CD8-positive, alpha-beta memory T cell (primary cell): Measurements from ENCODE around the gene RNF227. TPM values are rescaled to one million over a fixed set of nuclear protein-coding genes. Genes with fewer than 3 reads are reported as not detected.

Experiments used
- CTCF ChIA-PET: fragments of 350-600 bp; sonication (Branson Sonifier 250); formaldehyde crosslinking; loops from one replicate; lab custom pipeline; 2021; ENCODE audit warnings: antibody characterized with exemption; lab: Charles Lee
- POLR2A ChIA-PET: fragments of 350-600 bp; sonication (Branson Sonifier 250); formaldehyde crosslinking; loops from one replicate; lab custom pipeline; 2021; ENCODE audit warnings: antibody characterized with exemption; lab: Charles Lee
- DNase-seq, 5 donors: peaks; one replicate each; pipeline versions ENCODE4 v3.0.0 to v3.0.0-alpha.2; 2020 to 2022; ENCODE audit warnings: mixed read lengths in 1 of 5
- H3K27ac ChIP-seq: one replicate; pipeline ENCODE4 v1.7.0; 2013; ENCODE audit warnings: low read depth, mild to moderate bottlenecking, low read length, moderate library complexity
- H3K27me3 ChIP-seq: 2 replicates; pipeline ENCODE4 v1.7.0; 2013; ENCODE audit warnings: low read length, mild to moderate bottlenecking; ENCODE audit not compliant: insufficient read depth, poor library complexity, severe bottlenecking
- H3K36me3 ChIP-seq: 2 replicates; pipeline ENCODE4 v1.7.0; 2013; ENCODE audit warnings: mild to moderate bottlenecking, low read length, moderate library complexity; ENCODE audit not compliant: insufficient read depth
- H3K4me1 ChIP-seq: 2 replicates; pipeline ENCODE4 v1.7.0; 2013; ENCODE audit warnings: mild to moderate bottlenecking, low read length, moderate library complexity; ENCODE audit not compliant: insufficient read depth
- H3K4me3 ChIP-seq: 2 replicates; pipeline ENCODE4 v1.7.0; 2013; ENCODE audit warnings: mild to moderate bottlenecking, low read length
- H3K9me3 ChIP-seq: 2 replicates; pipeline ENCODE4 v1.7.0; 2013; ENCODE audit warnings: mild to moderate bottlenecking, low read length
- H3K27ac Mint-ChIP-seq, 8 donors: one replicate each; pipeline ENCODE4 v1.8.0; 2020 to 2021; ENCODE audit warnings: mixed read lengths in 8 of 8, mild to moderate bottlenecking in 6 of 8, inconsistent platforms in 3 of 8, moderate library complexity in 3 of 8
- H3K27me3 Mint-ChIP-seq, 2 donors: one replicate each; pipeline ENCODE4 v1.8.0; 2020 to 2021; ENCODE audit warnings: mixed read lengths in 2 of 2, mild to moderate bottlenecking in 1 of 2, moderate library complexity in 1 of 2
- H3K36me3 Mint-ChIP-seq, 3 donors: one replicate each; pipeline ENCODE4 v1.8.0; 2020 to 2021; ENCODE audit warnings: mixed read lengths in 3 of 3, inconsistent platforms in 1 of 3, mild to moderate bottlenecking in 1 of 3
- H3K4me1 Mint-ChIP-seq, 3 donors: one replicate each; pipeline ENCODE4 v1.8.0; 2020 to 2021; ENCODE audit warnings: mixed read lengths in 3 of 3, inconsistent platforms in 1 of 3, mild to moderate bottlenecking in 1 of 3
- H3K4me3 Mint-ChIP-seq, 7 donors: one replicate each; pipeline ENCODE4 v1.8.0; 2020 to 2021; ENCODE audit warnings: mixed read lengths in 7 of 7, mild to moderate bottlenecking in 6 of 7, moderate library complexity in 4 of 7, inconsistent platforms in 2 of 7
- H3K9me3 Mint-ChIP-seq, 5 donors: one replicate each; pipeline ENCODE4 v1.8.0; 2020 to 2022; ENCODE audit warnings: mixed read lengths in 5 of 5, mild to moderate bottlenecking in 3 of 5, moderate library complexity in 2 of 5, inconsistent platforms in 1 of 5
- polyA plus RNA-seq: library from polyadenylated mRNA; unstranded; fragments of 300-500 nt; fragmentation: Illumina TruSeq; gene quantifications from one replicate; pipeline ENCODE4 v1.2.3, GENCODE V29; 2021
- total RNA-seq, 2 experiments: library from RNA; stranded (reverse); gene quantifications; one replicate each; pipeline ENCODE4 v1.2.3, GENCODE V29; 2021

The RNF227 gene
- total and polyA plus RNA-seq, 3 experiments from 2014 or later = 3.3 to 4.8 (median 4.4) TPM

GRCh38 chr17:7897773-7898172, 18.3 kb downstream of the RNF227 start:
- Mint-ChIP-seq H3K4me3 (no peak overlapping the region), H3K36me3 (peaks cover 21 to 92% (median 48%) of the 10 kb centered on the region in 3 donors), H3K9me3 (no peaks in the 10 kb centered on the region), H3K27ac (peak overlapping the region in 7 of 8 donors; percentile 12 to 70 (median 26)), H3K27me3 (no peaks in the 10 kb centered on the region), H3K4me1 (peaks cover 4 to 6% (median 5%) of the 10 kb centered on the region in 3 donors)
- no peaks in the 10 kb centered on the region for H3K9me3 ChIP-seq
- POLR2A ChIA-PET = interaction anchor here (1.4 kb wide), 1 partner anchor 40 kb away, joined by 4 read pairs; the partner anchor contains the start of genes CYB5D1 and NAA38
- CTCF ChIA-PET = interaction anchor here (0.5 to 3.0 kb wide), 8 partner anchors 15 to 93 kb away, joined by 3 to 16 read pairs (median 5); partner anchors contain the start of gene RNF227
- peaks cover 86% of the 10 kb centered on the region for H3K36me3 ChIP-seq
- H3K27ac ChIP-seq = no peak overlapping the region
- no peaks in the 10 kb centered on the region for H3K27me3 ChIP-seq
- H3K4me3 ChIP-seq = no peak overlapping the region
- DNase-seq = no peak
- H3K4me1 ChIP-seq = no peaks in the 10 kb centered on the region

- Mint-ChIP-seq H3K9me3 (no peaks in the 10 kb centered on the region), H3K27me3 (no peaks in the 10 kb centered on the region), H3K4me1 (peaks cover 5 to 6% (median 6%) of the 10 kb centered on the region in 3 donors), H3K36me3 (peaks cover 21 to 90% (median 46%) of the 10 kb centered on the region in 3 donors), H3K4me3 (no peak overlapping the region), H3K27ac (peak overlapping the region in 1 of 8 donors; percentile 12)
- Histone ChIP-seq H3K27me3 (no peaks in the 10 kb centered on the region), H3K4me1 (no peaks in the 10 kb centered on the region), H3K9me3 (no peaks in the 10 kb centered on the region), H3K27ac (no peak overlapping the region), H3K36me3 (peaks cover 83% of the 10 kb centered on the region), H3K4me3 (no peak overlapping the region)
- CTCF ChIA-PET = interaction anchor here (1.0 to 3.0 kb wide), 5 partner anchors 15 to 64 kb away, joined by 3 to 16 read pairs (median 5); partner anchors contain the start of gene RNF227
- POLR2A ChIA-PET = no interaction called here
- no peak for DNase-seq
These were observed 19.0 kb downstream of the RNF227 start for GRCh38 chr17:7897090-7897489.

- Mint-ChIP-seq H3K4me3 (no peak overlapping the region), H3K27me3 (no peaks in the 10 kb centered on the region), H3K36me3 (peaks cover 21 to 91% (median 39%) of the 10 kb centered on the region in 3 donors), H3K9me3 (no peaks in the 10 kb centered on the region), H3K27ac (peak overlapping the region in 5 of 8 donors; percentile 5 to 40 (median 26)), H3K4me1 (peaks cover 13 to 17% (median 15%) of the 10 kb centered on the region in 3 donors)
- no peak for DNase-seq
- no peaks in the 10 kb centered on the region for H3K27me3 ChIP-seq
- H3K9me3 ChIP-seq = no peaks in the 10 kb centered on the region
- no peak overlapping the region for H3K27ac ChIP-seq
- H3K4me3 ChIP-seq = no peak overlapping the region
- H3K4me1 ChIP-seq = peaks cover under 1% of the 10 kb centered on the region
- ChIA-PET POLR2A (no interaction called here), CTCF (no interaction called here)
- H3K36me3 ChIP-seq = peaks cover 84% of the 10 kb centered on the region
These were observed 21.2 kb downstream of the RNF227 start for GRCh38 chr17:7894866-7895265.

DNA sequence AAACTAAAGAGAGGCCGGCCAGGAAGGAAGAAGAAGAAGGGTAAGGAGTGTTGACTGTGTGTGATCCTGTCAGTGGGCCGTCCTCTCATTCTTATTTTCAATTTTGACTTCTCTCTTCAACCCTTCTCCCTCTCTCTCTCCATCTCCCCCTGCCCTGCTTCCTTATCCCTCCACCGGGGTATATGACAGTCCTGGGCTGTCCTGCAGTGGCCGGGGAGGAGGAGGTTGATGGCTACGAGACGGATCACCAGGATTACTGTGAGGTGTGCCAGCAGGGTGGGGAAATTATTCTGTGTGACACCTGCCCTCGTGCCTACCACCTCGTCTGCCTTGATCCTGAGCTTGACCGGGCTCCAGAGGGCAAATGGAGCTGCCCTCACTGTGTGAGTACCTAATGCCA, 21.9 kb downstream of the RNF227 start:
- no peaks in the 10 kb centered on the region for H3K9me3 ChIP-seq
- peaks cover 15 to 18% (median 16%) of the 10 kb centered on the region in 3 donors for H3K4me1 Mint-ChIP-seq
- no peaks in the 10 kb centered on the region for H3K27me3 Mint-ChIP-seq
- POLR2A ChIA-PET = no interaction called here
- H3K9me3 Mint-ChIP-seq = no peaks in the 10 kb centered on the region
- DNase-seq = no peak
- no peak overlapping the region for H3K27ac ChIP-seq
- peak overlapping the region in 3 of 8 donors; percentile 26 to 61 (median 36) for H3K27ac Mint-ChIP-seq
- H3K27me3 ChIP-seq = no peaks in the 10 kb centered on the region
- no peak overlapping the region for H3K4me3 ChIP-seq
- CTCF ChIA-PET = no interaction called here
- peaks cover 7% of the 10 kb centered on the region for H3K4me1 ChIP-seq
- H3K36me3 ChIP-seq = peaks cover 83% of the 10 kb centered on the region
- peaks cover 21 to 91% (median 33%) of the 10 kb centered on the region in 3 donors for H3K36me3 Mint-ChIP-seq
- H3K4me3 Mint-ChIP-seq = no peak overlapping the region

- no peak overlapping the region for H3K4me3 ChIP-seq
- H3K27ac Mint-ChIP-seq = peak overlapping the region in 1 of 8 donors; percentile 60
- no peaks in the 10 kb centered on the region for H3K9me3 Mint-ChIP-seq
- no peak overlapping the region for H3K27ac ChIP-seq
- H3K36me3 ChIP-seq = peaks cover 74% of the 10 kb centered on the region
- POLR2A ChIA-PET = no interaction called here
- H3K4me1 ChIP-seq = peaks cover 16% of the 10 kb centered on the region
- H3K27me3 ChIP-seq = no peaks in the 10 kb centered on the region
- H3K4me3 Mint-ChIP-seq = peak overlapping the region in 1 of 7 donors; percentile 27
- peaks cover 21 to 82% (median 33%) of the 10 kb centered on the region in 3 donors for H3K36me3 Mint-ChIP-seq
- no peaks in the 10 kb centered on the region for H3K9me3 ChIP-seq
- H3K4me1 Mint-ChIP-seq = peaks cover 15 to 18% (median 18%) of the 10 kb centered on the region in 3 donors
- no peaks in the 10 kb centered on the region for H3K27me3 Mint-ChIP-seq
- CTCF ChIA-PET = interaction anchor here (1.0 to 1.1 kb wide), 2 partner anchors 25 to 30 kb away, joined by 3 read pairs; no protein-coding TSS in a partner anchor
- no peak for DNase-seq
These were observed 22.8 kb downstream of the RNF227 start for GRCh38 chr17:7893187-7893880.

DNA sequence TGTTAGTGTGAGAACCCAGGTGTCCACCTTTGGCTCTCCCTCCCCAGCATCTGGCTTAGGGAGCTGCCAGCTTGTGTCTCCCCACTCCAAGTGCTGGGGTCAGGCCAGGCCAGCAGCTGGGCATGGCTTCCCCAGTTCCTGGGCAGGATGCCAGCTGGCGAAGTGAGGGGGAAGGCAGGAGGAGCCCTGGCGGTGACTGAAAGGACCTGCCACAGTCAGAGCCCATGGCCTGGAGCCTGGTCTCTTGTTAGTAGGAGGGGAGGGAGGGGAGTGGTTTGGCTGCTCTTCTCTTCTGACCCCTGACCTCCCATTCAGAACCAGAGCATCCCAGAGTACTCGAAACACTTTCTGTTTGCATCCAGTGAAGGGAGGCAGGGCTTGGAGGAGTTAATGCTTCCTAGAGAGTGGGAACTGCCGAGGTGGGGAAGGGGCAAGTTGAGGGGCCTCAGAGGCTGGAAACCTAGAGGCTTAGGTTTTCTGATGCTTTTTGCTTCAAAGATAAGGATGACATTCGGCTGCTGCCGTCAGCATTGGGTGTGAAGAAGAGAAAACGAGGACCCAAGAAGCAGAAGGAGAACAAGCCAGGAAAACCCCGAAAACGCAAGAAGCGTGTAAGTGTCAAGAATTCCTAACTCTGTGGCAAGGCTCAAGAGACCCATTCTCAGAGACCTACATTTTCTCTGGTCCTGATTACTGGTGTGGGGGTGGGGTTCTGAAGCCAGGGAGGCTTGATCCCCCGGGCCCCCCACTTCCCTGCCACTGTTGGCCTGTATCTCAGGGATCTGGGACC, 26.7 kb downstream of the RNF227 start:
- H3K4me3 ChIP-seq = no peak overlapping the region
- H3K27ac ChIP-seq = no peak overlapping the region
- ChIA-PET CTCF (interaction anchor here (0.9 to 1.0 kb wide), 2 partner anchors 27 to 101 kb away, joined by 3 to 4 read pairs; no protein-coding TSS in a partner anchor), POLR2A (interaction anchor here (0.7 kb wide), 1 partner anchor 79 kb away, joined by 3 read pairs; no protein-coding TSS in a partner anchor)
- peaks cover 27% of the 10 kb centered on the region for H3K4me1 ChIP-seq
- Mint-ChIP-seq H3K27me3 (peaks cover 0 to 3% of the 10 kb centered on the region in 2 donors), H3K4me3 (peak overlapping the region in 1 of 7 donors; percentile 5), H3K36me3 (peaks cover 2 to 52% (median 11%) of the 10 kb centered on the region in 3 donors), H3K9me3 (peaks cover 0 to 2% (median 0%) of the 10 kb centered on the region in 5 donors), H3K4me1 (peaks cover 10 to 21% (median 14%) of the 10 kb centered on the region in 3 donors), H3K27ac (peak overlapping the region in 2 of 8 donors; percentile 37 to 41)
- no peaks in the 10 kb centered on the region for H3K9me3 ChIP-seq
- H3K36me3 ChIP-seq = peaks cover 43% of the 10 kb centered on the region
- no peaks in the 10 kb centered on the region for H3K27me3 ChIP-seq
- DNase-seq = peak in 2 of 5 donors; percentile 20 to 31

GRCh38 chr17:7888184-7888920, 27.7 kb downstream of the RNF227 start, which contains the start of gene CHD3:
CHD3 (plus strand) TSS chr17:7888789; CDS start chr17:7889001, 212 bp downstream.
- ChIA-PET CTCF (interaction anchor here (1.0 kb wide), 1 partner anchor 26 kb away, joined by 4 read pairs; no protein-coding TSS in a partner anchor), POLR2A (no interaction called here)
- peaks cover 33% of the 10 kb centered on the region for H3K36me3 ChIP-seq
- peak in 3 of 5 donors; percentile 38 to 61 (median 51) for DNase-seq
- no peaks in the 10 kb centered on the region for H3K27me3 ChIP-seq
- H3K27ac ChIP-seq = peak within 1 kb of the TSS; percentile 79
- H3K4me1 Mint-ChIP-seq = peaks cover 15 to 24% (median 18%) of the 10 kb centered on the region in 3 donors
- H3K27ac Mint-ChIP-seq = peak within 1 kb of the TSS in 2 of 8 donors; percentile 37 to 41
- H3K9me3 ChIP-seq = no peaks in the 10 kb centered on the region
- peaks cover 0 to 42% (median 8%) of the 10 kb centered on the region in 3 donors for H3K36me3 Mint-ChIP-seq
- H3K4me1 ChIP-seq = peaks cover 35% of the 10 kb centered on the region
- peaks cover 0 to 3% of the 10 kb centered on the region in 2 donors for H3K27me3 Mint-ChIP-seq
- peaks cover 0 to 2% (median 0%) of the 10 kb centered on the region in 5 donors for H3K9me3 Mint-ChIP-seq
- H3K4me3 Mint-ChIP-seq = peak within 1 kb of the TSS in 1 of 7 donors; percentile 5
- peak within 1 kb of the TSS; percentile 85 for H3K4me3 ChIP-seq
